ENCODE measurements around the gene URI1. TPM values are rescaled to one million over a fixed set of nuclear protein-coding genes. Genes with fewer than 3 reads are reported as not detected.

URI1 gene
- total RNA-seq, 1 donor from 2014 or later = 43.7 TPM

GRCh38 chr19:30046522-30046921, 104.5 kb downstream of the URI1 start:
- Mint-ChIP-seq H3K4me3 (ENCODE audit: unreplicated experiment) (no peak overlapping the region), H3K4me1 (ENCODE audit: unreplicated experiment) (no peaks in the 10 kb centered on the region), H3K27ac (ENCODE audit: unreplicated experiment) (no peak overlapping the region), H3K27me3 (ENCODE audit: unreplicated experiment) (no peaks in the 10 kb centered on the region), H3K36me3 (ENCODE audit: unreplicated experiment) (no peaks in the 10 kb centered on the region), H3K9me3 (ENCODE audit: unreplicated experiment) (no peaks in the 10 kb centered on the region)
- peak; percentile 55 for TF ChIP-seq CTCF (IDR thresholded peaks at IDR 0.05)
- no peak for DNase-seq (ENCODE audit: extremely low spot score, unreplicated experiment)

GRCh38 chr19:30047432-30047831, 105.4 kb downstream of the URI1 start:
- no peaks in the 10 kb centered on the region for H3K36me3 Mint-ChIP-seq (ENCODE audit: unreplicated experiment)
- DNase-seq (ENCODE audit: extremely low spot score, unreplicated experiment) = no peak
- H3K4me3 Mint-ChIP-seq (ENCODE audit: unreplicated experiment) = no peak overlapping the region
- H3K9me3 Mint-ChIP-seq (ENCODE audit: unreplicated experiment) = no peaks in the 10 kb centered on the region
- no peaks in the 10 kb centered on the region for H3K4me1 Mint-ChIP-seq (ENCODE audit: unreplicated experiment)
- H3K27me3 Mint-ChIP-seq (ENCODE audit: unreplicated experiment) = no peaks in the 10 kb centered on the region
- no peak overlapping the region for H3K27ac Mint-ChIP-seq (ENCODE audit: unreplicated experiment)
- TF ChIP-seq CTCF (IDR thresholded peaks at IDR 0.05) = no peak

GRCh38 chr19:30049226-30049625, 107.2 kb downstream of the URI1 start:
- Mint-ChIP-seq H3K27ac (ENCODE audit: unreplicated experiment) (no peak overlapping the region), H3K36me3 (ENCODE audit: unreplicated experiment) (no peaks in the 10 kb centered on the region), H3K27me3 (ENCODE audit: unreplicated experiment) (no peaks in the 10 kb centered on the region), H3K4me3 (ENCODE audit: unreplicated experiment) (no peak overlapping the region), H3K9me3 (ENCODE audit: unreplicated experiment) (no peaks in the 10 kb centered on the region), H3K4me1 (ENCODE audit: unreplicated experiment) (no peaks in the 10 kb centered on the region)
- DNase-seq (ENCODE audit: extremely low spot score, unreplicated experiment) = no peak
- no peak for TF ChIP-seq CTCF (IDR thresholded peaks at IDR 0.05)

- Mint-ChIP-seq H3K9me3 (ENCODE audit: unreplicated experiment) (no peaks in the 10 kb centered on the region), H3K36me3 (ENCODE audit: unreplicated experiment) (no peaks in the 10 kb centered on the region), H3K4me3 (ENCODE audit: unreplicated experiment) (no peak overlapping the region), H3K4me1 (ENCODE audit: unreplicated experiment) (no peaks in the 10 kb centered on the region), H3K27ac (ENCODE audit: unreplicated experiment) (no peak overlapping the region), H3K27me3 (ENCODE audit: unreplicated experiment) (no peaks in the 10 kb centered on the region)
- TF ChIP-seq CTCF (IDR thresholded peaks at IDR 0.05) = no peak
- no peak for DNase-seq (ENCODE audit: extremely low spot score, unreplicated experiment)
These were observed 108.0 kb downstream of the URI1 start for GRCh38 chr19:30049846-30050667.

- no peak for TF ChIP-seq CTCF (IDR thresholded peaks at IDR 0.05)
- Mint-ChIP-seq H3K4me3 (ENCODE audit: unreplicated experiment) (no peak overlapping the region), H3K36me3 (ENCODE audit: unreplicated experiment) (no peaks in the 10 kb centered on the region), H3K4me1 (ENCODE audit: unreplicated experiment) (no peaks in the 10 kb centered on the region), H3K9me3 (ENCODE audit: unreplicated experiment) (peaks cover 5% of the 10 kb centered on the region), H3K27ac (ENCODE audit: unreplicated experiment) (no peak overlapping the region), H3K27me3 (ENCODE audit: unreplicated experiment) (no peaks in the 10 kb centered on the region)
- DNase-seq (ENCODE audit: extremely low spot score, unreplicated experiment) = no peak
These were observed 110.4 kb downstream of the URI1 start for GRCh38 chr19:30052122-30053075.

Measured in osteocyte (in vitro differentiated cells).